Measurements from ENCODE around the gene PNKP.

The PNKP gene

DNA sequence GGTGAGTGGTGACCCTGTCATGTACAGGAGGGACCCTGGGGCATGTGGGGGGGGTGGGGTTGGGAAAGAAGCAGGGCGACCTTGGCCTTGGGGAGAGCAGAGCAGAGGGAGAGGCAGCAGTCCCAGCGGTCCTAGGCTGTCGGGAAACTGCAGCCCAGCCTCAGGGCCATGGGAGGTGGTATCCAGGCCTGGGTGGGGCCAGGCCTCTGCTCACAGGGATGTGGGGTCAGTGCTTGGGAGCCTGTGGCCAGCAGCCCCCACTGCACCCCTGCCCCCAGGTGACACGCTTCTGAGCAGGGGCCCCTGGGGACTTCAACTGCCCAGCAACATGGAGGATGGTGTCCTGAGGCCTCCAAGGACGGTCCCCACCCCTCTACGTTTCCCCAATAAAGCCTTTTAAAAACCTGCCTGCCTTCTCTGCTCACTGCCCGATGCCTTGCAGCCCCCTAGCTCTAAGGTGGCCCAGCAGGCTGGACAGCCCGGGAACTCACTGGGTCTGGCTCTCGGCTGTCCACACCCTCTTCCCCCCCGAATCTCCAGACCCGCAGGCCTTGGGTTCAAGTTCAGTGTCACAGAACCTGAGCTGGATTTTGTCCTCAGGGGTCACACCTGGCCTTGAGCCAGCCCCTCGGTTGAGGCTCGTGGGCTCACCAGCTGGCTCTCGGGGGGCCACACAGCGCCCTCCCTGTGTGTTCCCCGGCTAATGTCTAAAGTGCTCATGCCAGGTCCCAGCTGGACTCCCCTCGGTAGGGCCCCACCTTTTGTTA, 6.9 kb downstream of the PNKP start:
- in situ Hi-C loops (cut with MboI; ENCODE audit: low sequenced_read_pairs): no loop called here

DNA sequence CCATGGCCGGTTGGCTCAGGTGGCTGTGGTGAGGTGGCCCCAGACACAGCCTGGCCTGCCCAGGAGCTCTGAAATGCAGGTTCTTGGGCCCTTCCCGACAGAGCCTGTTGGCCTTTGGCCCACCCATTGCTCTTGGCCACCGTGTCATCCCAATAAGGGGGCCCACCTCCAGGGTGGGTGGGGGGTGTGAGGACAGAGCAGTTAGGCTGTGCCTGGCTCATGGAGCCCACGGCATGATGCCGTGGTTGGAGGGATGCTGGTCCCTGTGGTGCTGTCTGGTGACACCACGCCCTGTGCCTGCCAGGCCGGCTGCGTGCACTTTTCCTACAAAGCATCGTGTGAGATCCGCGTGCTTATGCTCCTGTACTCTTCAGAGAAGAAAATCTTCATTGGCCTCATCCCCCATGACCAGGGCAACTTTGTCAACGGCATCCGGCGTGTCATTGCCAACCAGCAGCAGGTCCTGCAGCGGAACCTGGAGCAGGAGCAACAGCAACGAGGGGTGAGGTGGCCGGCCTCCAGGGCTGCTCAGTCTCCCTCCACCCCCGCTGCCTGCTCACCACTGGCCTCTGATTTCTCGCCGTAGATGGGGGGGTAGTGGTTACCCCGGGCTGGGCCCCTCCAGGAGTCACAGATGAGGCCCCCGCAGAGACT, 7.6 kb downstream of the PNKP start:
- in situ Hi-C loops (cut with MboI; ENCODE audit: low sequenced_read_pairs): no loop called here

DNA sequence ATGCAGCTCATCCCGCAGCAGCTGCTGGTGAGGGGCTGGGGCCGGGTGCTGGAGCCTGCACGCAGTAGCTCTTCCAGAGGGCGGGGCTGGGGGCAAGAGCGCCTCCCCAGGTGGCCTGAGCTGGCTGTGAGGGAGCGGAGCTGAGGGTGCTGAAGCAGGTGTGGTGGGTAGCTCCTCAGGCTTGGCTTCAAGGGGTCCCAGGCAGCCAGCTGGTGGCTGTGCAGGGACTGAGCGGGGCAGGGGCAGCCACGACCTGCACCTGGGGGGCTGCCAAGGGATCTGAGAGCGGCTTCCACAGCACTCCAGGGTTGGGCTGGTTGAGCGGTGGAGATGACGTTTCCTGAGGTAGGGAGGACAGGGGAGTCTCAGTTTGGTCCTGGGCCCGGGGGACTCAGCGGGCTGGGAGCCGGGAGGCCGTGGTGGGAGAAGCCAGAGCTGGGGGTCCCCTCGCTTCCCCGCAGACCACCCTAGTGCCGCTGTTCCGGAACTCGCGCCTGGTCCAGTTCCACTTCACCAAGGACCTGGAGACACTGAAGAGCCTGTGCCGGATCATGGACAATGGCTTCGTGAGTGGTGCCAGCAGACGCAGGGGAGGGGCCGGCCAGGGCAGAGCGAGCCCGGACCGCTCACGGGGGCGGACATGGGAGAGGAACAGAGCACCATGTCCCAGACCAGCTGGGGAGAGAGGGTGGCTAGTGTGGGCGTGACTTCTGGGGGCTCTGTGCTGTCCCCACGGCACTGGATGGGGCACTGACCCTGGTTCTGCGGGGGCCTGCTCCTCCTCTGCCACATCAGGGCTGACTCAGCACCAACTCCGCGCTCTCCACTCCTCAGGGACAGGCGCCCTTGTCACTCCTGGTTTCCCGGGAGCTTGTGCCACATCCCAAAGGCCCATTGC, 9.0 kb downstream of the PNKP start:
- in situ Hi-C loops (cut with MboI; ENCODE audit: low sequenced_read_pairs): no loop called here

DNA sequence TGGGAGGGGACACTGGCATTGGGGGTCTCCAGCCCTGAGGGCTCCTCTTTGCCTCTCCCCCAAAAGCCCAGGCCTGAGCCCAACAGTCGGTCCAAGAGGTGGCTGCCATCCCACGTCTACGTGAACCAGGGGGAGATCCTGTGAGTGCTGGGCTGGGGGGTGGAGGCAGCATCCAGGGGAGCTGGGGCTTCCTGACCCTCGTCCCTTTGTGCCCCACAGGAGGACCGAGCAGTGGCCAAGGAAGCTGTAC, 9.6 kb downstream of the PNKP start:
- in situ Hi-C loops (cut with MboI; ENCODE audit: low sequenced_read_pairs): no loop called here

- in situ Hi-C loops (cut with MboI; ENCODE audit: low sequenced_read_pairs): no loop called here
Observed at GRCh38 chr19:49857061-49857837, 10.1 kb downstream of the PNKP start.

DNA sequence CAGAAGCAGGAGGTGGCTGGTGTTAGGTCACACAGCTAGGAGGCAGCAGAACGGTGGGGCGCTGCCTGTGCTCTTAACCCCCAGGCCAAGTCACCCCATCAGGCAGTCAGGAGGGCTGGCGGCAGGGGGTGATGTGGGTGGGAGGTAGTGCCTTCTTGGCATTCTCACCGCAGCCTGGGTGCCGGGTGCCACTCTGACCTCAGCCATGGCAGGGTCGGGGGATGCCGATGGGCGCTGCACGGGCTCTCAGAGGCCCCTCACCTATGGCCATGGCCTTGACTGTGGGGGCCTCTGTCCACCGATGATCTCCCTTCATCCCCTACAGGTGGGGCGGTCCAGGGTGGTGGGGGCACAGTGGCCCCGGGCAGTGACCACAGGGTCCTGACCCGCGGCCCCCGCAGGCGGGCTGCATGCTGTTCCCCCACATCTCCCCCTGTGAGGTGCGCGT, 10.8 kb downstream of the PNKP start:
- in situ Hi-C loops (cut with MboI; ENCODE audit: low sequenced_read_pairs): no loop called here

- in situ Hi-C loops (cut with MboI; ENCODE audit: low sequenced_read_pairs): no loop called here
Observed at GRCh38 chr19:49855676-49856573, 11.5 kb downstream of the PNKP start.

GRCh38 chr19:49855277-49855675, 12.1 kb downstream of the PNKP start:
- in situ Hi-C loops (cut with MboI; ENCODE audit: low sequenced_read_pairs): no loop called here

- in situ Hi-C loops (cut with MboI; ENCODE audit: low sequenced_read_pairs): no loop called here
Observed at GRCh38 chr19:49854378-49855263, 12.8 kb downstream of the PNKP start.

GRCh38 chr19:49853852-49854377, 13.5 kb downstream of the PNKP start:
- in situ Hi-C loops (cut with MboI; ENCODE audit: low sequenced_read_pairs): no loop called here

DNA sequence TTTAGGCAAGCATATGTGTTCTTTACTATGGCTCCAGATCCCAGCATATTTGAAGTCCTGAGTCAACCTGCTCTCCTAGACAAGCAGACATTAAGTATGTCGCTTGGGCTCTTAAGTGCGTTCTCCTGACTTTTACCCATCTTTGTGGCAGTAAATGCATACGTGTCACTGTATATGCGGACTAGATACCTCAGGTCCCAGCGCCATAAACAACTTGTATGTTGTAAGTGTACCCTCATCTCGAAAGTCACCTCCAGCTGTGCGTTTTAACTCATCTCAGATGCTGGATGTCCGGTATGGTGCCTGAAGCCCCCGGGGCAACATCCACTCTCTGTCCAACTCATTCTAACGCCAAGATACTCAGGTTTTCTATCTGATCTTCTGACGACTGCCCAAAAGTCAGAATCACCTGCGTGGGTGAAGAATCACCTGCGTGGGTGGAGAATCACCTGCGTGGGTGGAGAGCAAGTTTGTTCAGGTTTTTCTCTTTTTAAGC, 14.7 kb downstream of the PNKP start:
- in situ Hi-C loops (cut with MboI; ENCODE audit: low sequenced_read_pairs): no loop called here

DNA sequence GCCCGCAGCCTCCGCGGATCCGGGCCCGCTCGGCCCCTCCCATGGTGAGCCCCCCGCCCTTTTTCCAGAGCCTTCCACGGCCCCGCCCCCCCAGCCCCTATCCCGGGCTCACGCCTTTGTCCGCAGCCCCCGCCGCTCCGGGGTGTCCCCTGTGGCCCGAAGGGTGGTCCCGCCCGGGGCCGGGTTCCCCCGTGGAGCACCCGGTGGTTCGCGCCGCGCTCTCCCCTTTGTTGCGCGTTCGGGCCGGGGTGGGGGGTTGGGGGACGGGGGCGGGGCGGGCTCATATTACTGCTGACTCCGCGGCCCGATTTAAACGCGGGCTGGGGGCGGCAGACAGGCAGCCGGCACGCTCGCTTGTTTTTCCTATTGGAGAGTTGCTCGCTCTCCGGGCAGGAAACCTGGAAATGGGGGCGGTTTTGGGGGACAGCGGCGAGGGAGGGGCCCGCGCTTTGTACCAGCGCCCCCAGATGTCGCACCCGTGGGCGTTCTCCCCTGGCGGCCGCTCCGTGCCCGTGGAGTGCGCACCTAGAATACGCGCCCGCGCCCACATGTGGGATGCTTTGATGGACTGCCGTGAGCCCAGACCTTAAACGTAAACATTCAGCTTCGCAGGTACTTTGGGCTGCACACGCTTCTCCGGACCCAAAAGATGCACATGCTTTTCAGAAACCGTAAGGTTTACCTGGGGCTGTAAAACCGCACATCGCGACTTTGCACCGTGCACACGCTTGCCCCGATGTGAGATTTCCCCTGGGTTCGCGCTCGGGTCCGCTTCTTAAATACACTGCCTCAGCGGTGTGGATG, 15.7 kb downstream of the PNKP start:
- in situ Hi-C loops (cut with MboI; ENCODE audit: low sequenced_read_pairs): no loop called here

DNA sequence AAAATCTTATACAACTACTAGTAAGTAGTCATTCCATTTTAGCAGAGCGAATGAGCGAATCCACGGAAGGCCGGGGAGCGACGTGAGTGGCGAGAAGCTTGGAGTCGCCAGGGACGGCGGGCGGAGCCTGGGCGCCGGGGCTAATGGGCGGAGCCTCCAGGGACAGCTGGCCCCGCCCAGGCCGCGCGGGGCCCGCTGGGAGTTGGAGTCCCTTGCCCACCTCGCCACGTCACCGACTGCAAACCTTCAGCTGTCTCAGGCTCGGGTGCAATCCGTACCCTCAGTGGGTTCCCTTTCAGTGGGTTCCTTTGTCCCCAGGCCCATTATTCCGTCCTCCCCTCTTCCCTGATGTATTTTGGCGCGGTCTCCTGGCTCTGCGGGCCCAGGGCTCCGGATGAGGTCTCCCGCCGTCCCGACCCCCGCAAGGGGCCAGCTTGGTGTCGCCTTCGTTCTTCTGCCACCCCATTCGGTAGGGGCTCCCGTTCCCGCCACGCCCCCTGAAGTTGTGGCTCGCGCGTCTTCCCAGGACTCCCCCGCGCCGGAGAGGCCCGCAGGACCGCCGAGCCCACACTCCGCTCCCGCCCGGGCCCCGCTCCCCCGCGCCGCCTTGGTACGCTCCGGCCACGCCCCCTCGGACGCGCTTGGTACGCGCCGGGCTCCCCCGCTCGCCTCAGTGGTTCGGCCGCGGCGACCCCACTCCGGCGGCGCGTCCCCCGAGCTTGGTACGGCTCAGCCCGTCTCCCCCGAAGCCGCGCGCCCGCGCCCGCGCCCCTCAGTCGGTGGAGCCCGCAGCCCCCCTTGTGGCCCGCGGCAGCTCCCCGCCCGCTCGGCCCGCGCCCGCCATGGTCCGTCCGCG, 16.7 kb downstream of the PNKP start, which contains the start of gene PTOV1:
TSS of gene PTOV1 (plus strand) at position 673 of the 856 bp plus-strand sequence.
- in situ Hi-C loops (cut with MboI; ENCODE audit: low sequenced_read_pairs): no loop called here

DNA sequence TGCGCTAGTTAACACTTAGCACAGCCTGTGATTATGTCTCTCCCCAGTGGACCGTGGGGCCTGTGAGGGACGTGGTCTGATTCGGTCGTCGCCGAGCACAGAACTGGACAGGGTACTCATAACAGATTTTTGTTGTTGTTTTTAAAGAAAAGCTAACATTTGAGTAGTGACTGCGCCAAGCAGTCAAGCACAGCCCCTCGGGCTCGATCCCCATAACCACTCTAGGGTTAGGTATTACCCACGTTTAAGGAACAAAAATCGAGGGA, 17.2 kb downstream of the PNKP start:
- in situ Hi-C loops (cut with MboI; ENCODE audit: low sequenced_read_pairs): no loop called here

DNA sequence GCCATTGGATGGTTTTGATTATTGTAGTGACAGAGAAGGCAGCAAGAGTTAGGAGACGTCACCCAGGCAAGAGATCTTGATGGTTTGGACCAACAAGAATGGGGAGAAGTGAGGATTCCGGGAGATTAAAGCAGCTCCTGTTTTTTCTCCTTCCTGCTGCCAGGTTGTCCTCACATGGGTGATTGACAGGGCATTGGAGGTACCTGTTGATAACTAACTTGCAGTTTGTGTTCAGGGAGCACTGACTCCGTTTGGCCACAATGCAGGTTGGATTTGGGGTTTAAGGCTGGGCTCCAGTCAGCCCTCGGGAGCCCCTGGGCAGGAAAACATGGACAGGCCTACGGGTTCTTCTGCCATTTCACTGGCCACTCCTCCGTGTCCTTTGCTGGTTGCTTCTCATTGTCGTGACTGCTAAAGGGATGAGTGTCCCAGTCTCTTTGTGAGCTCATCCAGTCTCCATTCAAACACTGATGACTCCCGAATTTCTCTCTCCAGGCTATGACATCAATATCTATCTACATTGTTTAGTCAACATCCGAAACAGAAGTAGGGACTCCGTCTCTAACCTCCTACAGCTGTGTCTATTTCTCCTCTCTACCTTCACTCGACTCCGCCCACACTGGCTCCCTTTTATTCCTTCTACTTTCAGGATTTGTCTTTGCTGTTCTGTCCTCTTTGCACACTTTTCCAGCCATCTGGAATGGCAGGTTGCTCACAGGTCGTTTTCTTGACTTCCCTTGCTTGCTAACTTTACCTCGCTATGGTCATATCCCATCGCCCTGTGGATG, 17.7 kb downstream of the PNKP start:
- in situ Hi-C loops (cut with MboI; ENCODE audit: low sequenced_read_pairs): no loop called here

DNA sequence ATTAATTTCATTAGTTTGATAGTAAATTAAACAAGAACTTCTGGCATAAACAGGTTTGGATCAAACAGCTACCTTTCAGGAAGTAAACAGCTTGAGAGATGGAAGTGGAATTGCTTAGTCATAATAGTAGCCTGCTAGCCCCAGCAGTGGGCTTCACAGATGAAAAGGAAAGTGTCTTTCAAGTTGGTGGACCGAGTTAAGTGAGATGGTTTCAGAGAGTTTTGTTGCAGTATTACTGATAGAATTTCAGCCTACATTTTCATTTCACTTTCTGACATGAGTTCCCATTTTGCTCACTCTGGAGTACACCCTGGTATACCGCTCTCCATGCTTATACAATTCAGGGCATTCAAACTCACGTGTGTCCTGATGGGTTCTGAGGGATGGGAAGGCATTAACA, 18.4 kb downstream of the PNKP start:
- in situ Hi-C loops (cut with MboI; ENCODE audit: low sequenced_read_pairs): no loop called here

All from HL-60/S4 treated with retinoic acid at 250 ng/mL for 4 days and 3 days (cell line).